ENCODE data around the gene FOXR1. TPM values are rescaled to one million over a fixed set of nuclear protein-coding genes. Genes with fewer than 3 reads are reported as not detected.

The FOXR1 gene
- total RNA-seq, 3 donors from 2014 or later: not detected

- intact Hi-C loops (cut with DNase I; ENCODE audit: low total_unique reads): no loop called here
- Histone ChIP-seq H3K4me1 (no peaks in the 10 kb centered on the region), H3K27ac (no peak overlapping the region), H3K4me3 (no peak overlapping the region), H3K36me3 (no peaks in the 10 kb centered on the region), H3K27me3 (no peaks in the 10 kb centered on the region), H3K9me3 (no peaks in the 10 kb centered on the region)
- DNase-seq (ENCODE audit: low spot score in 2 of 2): no peak
- TF ChIP-seq CTCF (IDR thresholded peaks at IDR 0.05): no peak
- TF ChIP-seq POLR2A (IDR thresholded peaks at IDR 0.05): no peak
- TF ChIP-seq POLR2AphosphoS5 (IDR thresholded peaks at IDR 0.05): no peak
Observed at GRCh38 chr11:118938491-118939403, 32.8 kb upstream of the FOXR1 start.

- no peaks in the 10 kb centered on the region for H3K27me3 ChIP-seq
- no peak overlapping the region for H3K27ac ChIP-seq
- TF ChIP-seq POLR2A (IDR thresholded peaks at IDR 0.05): no peak
- TF ChIP-seq POLR2AphosphoS5 (IDR thresholded peaks at IDR 0.05): no peak
- no peak for TF ChIP-seq CTCF (IDR thresholded peaks at IDR 0.05)
- H3K9me3 ChIP-seq: no peaks in the 10 kb centered on the region
- no peaks in the 10 kb centered on the region for H3K36me3 ChIP-seq
- no peak overlapping the region for H3K4me3 ChIP-seq
- no peak for DNase-seq (ENCODE audit: low spot score in 2 of 2)
- H3K4me1 ChIP-seq: no peaks in the 10 kb centered on the region
- intact Hi-C loops (cut with DNase I; ENCODE audit: low total_unique reads): no loop called here
Observed at GRCh38 chr11:118939404-118939915, 32.1 kb upstream of the FOXR1 start.

- Histone ChIP-seq H3K9me3 (no peaks in the 10 kb centered on the region), H3K4me1 (no peaks in the 10 kb centered on the region), H3K36me3 (no peaks in the 10 kb centered on the region), H3K27ac (no peak overlapping the region), H3K4me3 (no peak overlapping the region), H3K27me3 (no peaks in the 10 kb centered on the region)
- DNase-seq (ENCODE audit: low spot score in 2 of 2): no peak
- intact Hi-C loops (cut with DNase I; ENCODE audit: low total_unique reads): no loop called here
- TF ChIP-seq POLR2A (IDR thresholded peaks at IDR 0.05) (no peak), POLR2AphosphoS5 (IDR thresholded peaks at IDR 0.05) (no peak), CTCF (IDR thresholded peaks at IDR 0.05) (no peak)
Observed at GRCh38 chr11:118939953-118940598, 31.5 kb upstream of the FOXR1 start.

GRCh38 chr11:118947091-118947490, 24.5 kb upstream of the FOXR1 start:
- no peak overlapping the region for H3K27ac ChIP-seq
- H3K4me3 ChIP-seq: no peak overlapping the region
- TF ChIP-seq POLR2AphosphoS5 (IDR thresholded peaks at IDR 0.05): no peak
- H3K9me3 ChIP-seq: no peaks in the 10 kb centered on the region
- H3K36me3 ChIP-seq: no peaks in the 10 kb centered on the region
- H3K4me1 ChIP-seq: no peaks in the 10 kb centered on the region
- H3K27me3 ChIP-seq: peaks cover 0 to 3% of the 10 kb centered on the region in 2 donors
- no peak for DNase-seq (ENCODE audit: low spot score in 2 of 2)
- intact Hi-C loops (cut with DNase I; ENCODE audit: low total_unique reads): no loop called here

- no peak overlapping the region for H3K4me3 ChIP-seq
- no peak for TF ChIP-seq CTCF (IDR thresholded peaks at IDR 0.05)
- no peak for TF ChIP-seq POLR2AphosphoS5 (IDR thresholded peaks at IDR 0.05)
- no peak for TF ChIP-seq POLR2A (IDR thresholded peaks at IDR 0.05)
- H3K4me1 ChIP-seq: no peaks in the 10 kb centered on the region
- no peaks in the 10 kb centered on the region for H3K36me3 ChIP-seq
- H3K27me3 ChIP-seq: peaks cover 0 to 3% of the 10 kb centered on the region in 2 donors
- no peak for DNase-seq (ENCODE audit: low spot score in 2 of 2)
- intact Hi-C loops (cut with DNase I; ENCODE audit: low total_unique reads): no loop called here
- H3K9me3 ChIP-seq: no peaks in the 10 kb centered on the region
- H3K27ac ChIP-seq: no peak overlapping the region
Observed at GRCh38 chr11:118948000-118948399, 23.6 kb upstream of the FOXR1 start.

All from breast epithelium (tissue), 4 donors.